Subcutaneous abdominal adipose tissue (tissue), 5 donors: ENCODE measurements around the gene SUPT7L.
A peak's percentile ranks its signal among the peaks of the same experiment; 100 is the strongest.
"Not testable (repeated sequence)": the region's sequence is repeated elsewhere in the genome, so short reads cannot be mapped to it uniquely, and the experiment has no call there.

ENCODE experiments used
- H3K27ac ChIP-seq: one replicate; pipeline ENCODE4 v1.7.0; 2013; ENCODE audit warnings: low read depth, mild to moderate bottlenecking, inconsistent platforms, low read length, moderate library complexity
- H3K27me3 ChIP-seq, 5 donors: one replicate each; pipeline ENCODE4 v1.7.0; 2013; ENCODE audit warnings: low read length in 5 of 5, inconsistent platforms in 1 of 5; ENCODE audit not compliant: control insufficient read depth in 5 of 5, insufficient read depth in 4 of 5
- H3K36me3 ChIP-seq, 5 donors: one replicate each; pipeline ENCODE4 v1.7.0; 2013; ENCODE audit warnings: low read length in 5 of 5; ENCODE audit not compliant: control insufficient read depth in 5 of 5, insufficient read depth in 5 of 5
- H3K4me1 ChIP-seq, 5 donors: one replicate each; pipeline ENCODE4 v1.7.0; 2013; ENCODE audit warnings: low read length in 5 of 5, mild to moderate bottlenecking in 3 of 5, moderate library complexity in 1 of 5; ENCODE audit not compliant: control insufficient read depth in 5 of 5, insufficient read depth in 5 of 5
- H3K4me3 ChIP-seq, 5 donors: one replicate each; pipeline ENCODE4 v1.7.0; 2013; ENCODE audit warnings: low read length in 5 of 5, low read depth in 1 of 5
- H3K9ac ChIP-seq, 5 donors: one replicate each; pipeline ENCODE4 v1.7.0; 2013; ENCODE audit warnings: low read length in 5 of 5, mild to moderate bottlenecking in 4 of 5, moderate library complexity in 3 of 5
- H3K9me3 ChIP-seq, 5 donors: one replicate each; pipeline ENCODE4 v1.7.0; 2013; ENCODE audit warnings: low read length in 5 of 5; ENCODE audit not compliant: control insufficient read depth in 5 of 5
- donor health status: healthy.
- donor health status: healthy.
- donor health status: healthy.
- donor health status: healthy.
- donor health status: healthy.

The SUPT7L gene

GRCh38 chr2:27645197-27645596 lies 18.2 kb downstream of the SUPT7L start:
- no peak overlapping the region for H3K4me3 ChIP-seq
- H3K9me3 ChIP-seq, result no peaks in the 10 kb centered on the region
- H3K27me3 ChIP-seq, result no peaks in the 10 kb centered on the region
- H3K36me3 ChIP-seq, result peaks cover 38 to 83% (median 64%) of the 10 kb centered on the region in 5 donors
- H3K27ac ChIP-seq, result no peak overlapping the region
- no peak overlapping the region for H3K9ac ChIP-seq
- H3K4me1 ChIP-seq, result no peaks in the 10 kb centered on the region

GRCh38 chr2:27640722-27641245 lies 22.6 kb downstream of the SUPT7L start:
- no peaks in the 10 kb centered on the region for H3K9me3 ChIP-seq
- H3K36me3 ChIP-seq, result peaks cover 43 to 87% (median 60%) of the 10 kb centered on the region in 5 donors
- H3K9ac ChIP-seq, result no peak overlapping the region
- no peaks in the 10 kb centered on the region for H3K27me3 ChIP-seq
- no peaks in the 10 kb centered on the region for H3K4me1 ChIP-seq
- no peak overlapping the region for H3K27ac ChIP-seq
- H3K4me3 ChIP-seq, result no peak overlapping the region

GRCh38 chr2:27638709-27639108 lies 24.7 kb downstream of the SUPT7L start:
- no peak overlapping the region for H3K9ac ChIP-seq
- no peak overlapping the region for H3K27ac ChIP-seq
- H3K9me3 ChIP-seq, result no peaks in the 10 kb centered on the region
- H3K4me1 ChIP-seq, result no peaks in the 10 kb centered on the region
- no peaks in the 10 kb centered on the region for H3K27me3 ChIP-seq
- no peak overlapping the region for H3K4me3 ChIP-seq
- H3K36me3 ChIP-seq, result peaks cover 56 to 90% (median 72%) of the 10 kb centered on the region in 5 donors

- Histone ChIP-seq H3K4me1 (no peaks in the 10 kb centered on the region), H3K27ac (no peak overlapping the region), H3K4me3 (no peak overlapping the region), H3K9me3 (no peaks in the 10 kb centered on the region), H3K9ac (no peak overlapping the region), H3K27me3 (no peaks in the 10 kb centered on the region), H3K36me3 (peaks cover 51 to 91% (median 73%) of the 10 kb centered on the region in 5 donors)
Observed at GRCh38 chr2:27638037-27638637, 25.3 kb downstream of the SUPT7L start.

GRCh38 chr2:27636766-27637165 lies 26.6 kb downstream of the SUPT7L start:
- Histone ChIP-seq H3K27me3 (no peaks in the 10 kb centered on the region), H3K9me3 (no peaks in the 10 kb centered on the region), H3K4me1 (no peaks in the 10 kb centered on the region), H3K4me3 (no peak overlapping the region), H3K36me3 (peaks cover 58 to 93% (median 80%) of the 10 kb centered on the region in 5 donors), H3K9ac (no peak overlapping the region), H3K27ac (no peak overlapping the region)

- Histone ChIP-seq H3K27ac (no peak overlapping the region), H3K9ac (no peak overlapping the region), H3K4me3 (no peak overlapping the region), H3K4me1 (peaks cover 0 to 11% (median 6%) of the 10 kb centered on the region in 5 donors), H3K9me3 (no peaks in the 10 kb centered on the region), H3K36me3 (peaks cover 57 to 82% (median 68%) of the 10 kb centered on the region in 5 donors), H3K27me3 (no peaks in the 10 kb centered on the region)
Observed at GRCh38 chr2:27634291-27634690, 29.1 kb downstream of the SUPT7L start.

GRCh38 chr2:27630257-27630656 lies 33.2 kb downstream of the SUPT7L start:
- Histone ChIP-seq H3K36me3 (peaks cover 32 to 44% (median 37%) of the 10 kb centered on the region in 5 donors), H3K4me1 (peaks cover 3 to 32% (median 20%) of the 10 kb centered on the region in 5 donors)
- not testable (repeated sequence) for H3K4me3 ChIP-seq

GRCh38 chr2:27628767-27629709 lies 34.4 kb downstream of the SUPT7L start, which contains the start of the genes CCDC121 and GPN1:
Gene CCDC121, minus strand, starts transcription at chr2:27629012. Its CDS starts 1,213 bp downstream, at chr2:27627799.
Gene GPN1, plus strand, starts transcription at chr2:27629050. Its CDS starts 9 bp downstream, at chr2:27629059.
- H3K27ac ChIP-seq, result peak within 1 kb of the TSS; percentile 88
- no peaks in the 10 kb centered on the region for H3K9me3 ChIP-seq
- H3K4me1 ChIP-seq, result peaks cover 3 to 32% (median 20%) of the 10 kb centered on the region in 5 donors
- peaks cover 22 to 41% (median 26%) of the 10 kb centered on the region in 5 donors for H3K36me3 ChIP-seq
- peak within 1 kb of the TSS; percentile 84 to 99 (median 95) for H3K4me3 ChIP-seq
- H3K27me3 ChIP-seq, result no peaks in the 10 kb centered on the region
- peak within 1 kb of the TSS; percentile 83 to 97 (median 91) for H3K9ac ChIP-seq

More at GRCh38 chr2:27630257-27630656, 33.2 kb downstream of the SUPT7L start:
- not testable (repeated sequence) for H3K27me3 ChIP-seq, H3K9ac ChIP-seq, H3K27ac ChIP-seq, H3K9me3 ChIP-seq

GRCh38 chr2:27627963-27628766 lies 35.2 kb downstream of the SUPT7L start:
- Histone ChIP-seq H3K4me1 (peaks cover 3 to 32% (median 20%) of the 10 kb centered on the region in 5 donors), H3K9ac (peak overlapping the region; percentile 83 to 97 (median 91)), H3K27me3 (no peaks in the 10 kb centered on the region), H3K36me3 (peaks cover 28 to 40% (median 31%) of the 10 kb centered on the region in 5 donors), H3K9me3 (no peaks in the 10 kb centered on the region), H3K4me3 (peak overlapping the region; percentile 84 to 99 (median 95)), H3K27ac (peak overlapping the region; percentile 88)
